ENCODE measurements around the gene PSMD1. TPM values are rescaled to one million over a fixed set of nuclear protein-coding genes. Genes with fewer than 3 reads are reported as not detected.

The PSMD1 gene
- total and polyA plus RNA-seq, 2 donors (not counting 3 experiments of a cell fraction or from before 2014, with no cell fraction given), result 163 to 209 TPM

- no peak for DNase-seq (ENCODE audit: low read depth, low spot score)
These were observed 90.0 kb downstream of the PSMD1 start for GRCh38 chr2:231146665-231147064.

More at GRCh38 chr2:231146665-231147064, 90.0 kb downstream of the PSMD1 start:
- intact Hi-C loops (cut with micrococcal nuclease) (no loop called here), dilution Hi-C loops (cut with MboI; ENCODE audit: extremely low pct_ligation_motif_present, low sequenced_read_pairs) (no loop called here)
- Histone ChIP-seq H2AFZ (ENCODE audit: low read depth, low read length) (no peak overlapping the region), H3K9ac (replicated peaks; ENCODE audit: extremely low read depth, insufficient read depth, low read length) (no peak overlapping the region), H3K36me3 (ENCODE audit: control insufficient read depth in 2 of 2, extremely low read depth in 1 of 2, insufficient read depth in 2 of 2, low read length in 2 of 2) (peaks cover 2% of the 10 kb centered on the region in 2 experiments), H4K20me1 (replicated peaks; ENCODE audit: control insufficient read depth, extremely low read depth, insufficient read depth, low read length) (no peaks in the 10 kb centered on the region), H3K27me3 (ENCODE audit: control insufficient read depth in 2 of 2, insufficient read depth in 2 of 2, low read length in 2 of 2) (no peaks in the 10 kb centered on the region), H3K4me3 (replicated peaks in 1 of 3; ENCODE audit: insufficient read depth in 1 of 3, low read depth in 1 of 3, low read length in 3 of 3) (no peak overlapping the region), H3K4me1 (ENCODE audit: control insufficient read depth, extremely low read depth, insufficient read depth, low read length) (no peaks in the 10 kb centered on the region), H3K27ac (ENCODE audit: insufficient read depth, low read depth, low read length) (no peak overlapping the region), H3K9me1 (replicated peaks; ENCODE audit: control insufficient read depth, extremely low read depth, insufficient read depth, low read length) (no peaks in the 10 kb centered on the region), H3K79me2 (ENCODE audit: control insufficient read depth, insufficient read depth, low read length) (no peaks in the 10 kb centered on the region), H3K4me2 (ENCODE audit: insufficient read depth, low read length) (no peak overlapping the region), H3K9me3 (replicated peaks; ENCODE audit: control insufficient read depth, insufficient read depth, low read length) (no peaks in the 10 kb centered on the region)
- CTCF ChIA-PET, result interaction anchor here (1.2 to 2.6 kb wide), 2 partner anchors 36 to 46 kb away, joined by 5 to 8 read pairs; no protein-coding TSS in a partner anchor
- no peak for TF ChIP-seq FOS (IDR thresholded peaks at IDR 0.05; ENCODE audit: borderline replicate concordance, insufficient read depth, low read length)
- TF ChIP-seq MYC (IDR thresholded peaks at IDR 0.05; ENCODE audit: low read depth, low read length), result no peak
- no peak for TF ChIP-seq EZH2 (IDR thresholded peaks at IDR 0.05; ENCODE audit: borderline replicate concordance, low read depth, low read length, severe bottlenecking)
- TF ChIP-seq CTCF (IDR thresholded peaks at IDR 0.05; ENCODE audit: extremely low read depth in 1 of 2, insufficient read depth in 1 of 2, low read depth in 1 of 2, low read length in 2 of 2), result no peak
- TF ChIP-seq POLR2A (IDR thresholded peaks at IDR 0.05; ENCODE audit: low read depth, low read length), result no peak
- no peak for TF ChIP-seq JUN (IDR thresholded peaks at IDR 0.05; ENCODE audit: borderline replicate concordance, insufficient read depth, insufficient read length, low read depth)
- TF ChIP-seq MAX (IDR thresholded peaks at IDR 0.05; ENCODE audit: insufficient read depth, insufficient read length), result no peak
- no peak for TF ChIP-seq GATA2 (IDR thresholded peaks at IDR 0.05; ENCODE audit: insufficient read depth, insufficient read length, low read depth, low read length)
- TF ChIP-seq POLR2AphosphoS5 (IDR thresholded peaks at IDR 0.05; ENCODE audit: insufficient read depth, low read depth, low read length), result no peak
- FAIRE-seq, result no peak
- BruUV-seq (replicated peaks), result no TSS peak
- POLR2A ChIA-PET, result no interaction called here
